ENCODE data around the gene PRKCZ.
A peak's percentile ranks its signal among the peaks of the same experiment; 100 is the strongest.

The PRKCZ gene

DNA sequence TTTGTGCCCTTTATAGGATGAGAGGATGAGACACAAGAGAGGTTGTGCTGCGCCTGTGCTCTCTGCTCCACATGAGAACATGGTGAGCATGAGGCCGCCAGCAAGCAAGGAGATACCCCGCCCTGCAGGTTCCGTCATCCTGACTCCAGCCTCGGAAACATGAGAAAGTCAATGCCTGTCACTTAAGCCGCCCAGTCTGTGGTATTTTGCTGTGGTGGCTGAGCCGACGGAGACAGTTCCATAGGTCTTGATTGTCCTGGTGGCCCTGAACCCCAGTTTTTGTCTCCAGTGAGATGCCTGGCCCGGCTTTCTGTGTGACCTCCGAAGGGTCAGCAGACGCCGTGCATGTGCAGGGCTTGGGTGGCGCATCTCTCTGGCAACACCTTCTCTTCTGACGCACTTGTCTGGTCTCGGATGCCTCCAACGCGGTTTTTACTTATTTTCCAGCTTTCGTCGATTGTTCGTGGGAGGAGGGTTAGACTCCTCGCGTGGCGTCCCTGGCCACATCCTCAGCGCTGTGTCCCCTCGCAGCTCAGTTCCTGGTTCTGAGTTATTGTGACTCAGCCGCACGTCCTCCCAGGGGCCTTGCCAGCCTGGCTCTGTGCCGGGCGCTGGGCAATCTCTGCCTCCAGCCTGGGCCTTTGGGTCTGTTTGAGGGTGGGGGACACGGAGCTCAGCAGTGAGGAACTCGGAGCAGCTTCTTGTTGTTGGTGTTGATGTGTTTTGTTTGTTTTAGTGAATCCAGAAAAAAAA, 74.4 kb downstream of the PRKCZ start:
- DNase-seq: no peak

GRCh38 chr1:2125350-2126211, 75.4 kb downstream of the PRKCZ start:
- no peak for DNase-seq

- DNase-seq: no peak
These were observed 76.3 kb downstream of the PRKCZ start for GRCh38 chr1:2126331-2127186.

DNA sequence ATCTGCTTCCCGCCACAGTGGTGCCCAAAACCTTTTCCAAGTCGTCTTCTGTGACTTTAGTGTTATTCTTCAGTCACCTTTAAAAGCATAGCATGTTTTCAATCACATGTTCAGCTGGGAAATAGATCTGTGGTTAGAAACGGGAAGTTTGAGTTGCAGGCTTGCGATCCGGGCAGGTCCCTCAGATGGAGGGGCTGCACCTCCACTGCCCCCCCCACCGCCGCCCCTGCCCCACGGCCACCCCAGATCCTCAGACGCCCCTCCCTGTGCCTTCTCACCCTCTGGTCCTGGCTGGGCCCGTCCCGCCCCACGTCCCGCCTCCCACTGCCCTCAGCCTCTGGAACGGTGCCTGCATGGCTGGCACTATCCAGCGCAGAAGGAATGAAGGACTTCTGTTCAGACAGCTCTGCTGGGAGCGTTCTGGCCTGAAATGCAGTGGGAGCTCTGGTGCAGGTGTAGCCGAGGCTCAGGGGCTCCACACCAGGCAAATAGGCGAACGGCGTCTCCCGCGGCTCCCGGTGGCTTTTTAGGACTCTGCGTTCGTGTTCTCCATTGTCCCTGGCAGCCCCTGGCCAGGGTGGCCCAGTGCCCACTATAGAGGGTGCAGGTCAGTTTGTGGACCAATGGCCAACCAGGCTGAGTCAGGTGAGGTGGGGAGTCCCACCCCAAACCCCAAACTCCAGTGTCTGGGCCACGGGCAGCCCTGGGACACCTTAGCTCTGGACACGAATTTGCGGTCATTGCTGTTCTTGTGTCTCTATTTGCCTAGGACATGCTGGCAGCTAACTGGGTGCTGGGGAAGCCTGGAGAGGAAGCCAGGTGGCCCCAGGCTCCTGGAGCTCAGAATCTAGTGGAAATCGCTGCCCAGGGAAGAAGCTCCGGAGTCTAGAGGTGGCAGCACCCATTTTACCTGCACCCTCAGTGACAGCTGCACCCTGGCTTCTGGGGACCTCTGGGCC, 77.3 kb downstream of the PRKCZ start:
- DNase-seq: peak; percentile 33

DNA sequence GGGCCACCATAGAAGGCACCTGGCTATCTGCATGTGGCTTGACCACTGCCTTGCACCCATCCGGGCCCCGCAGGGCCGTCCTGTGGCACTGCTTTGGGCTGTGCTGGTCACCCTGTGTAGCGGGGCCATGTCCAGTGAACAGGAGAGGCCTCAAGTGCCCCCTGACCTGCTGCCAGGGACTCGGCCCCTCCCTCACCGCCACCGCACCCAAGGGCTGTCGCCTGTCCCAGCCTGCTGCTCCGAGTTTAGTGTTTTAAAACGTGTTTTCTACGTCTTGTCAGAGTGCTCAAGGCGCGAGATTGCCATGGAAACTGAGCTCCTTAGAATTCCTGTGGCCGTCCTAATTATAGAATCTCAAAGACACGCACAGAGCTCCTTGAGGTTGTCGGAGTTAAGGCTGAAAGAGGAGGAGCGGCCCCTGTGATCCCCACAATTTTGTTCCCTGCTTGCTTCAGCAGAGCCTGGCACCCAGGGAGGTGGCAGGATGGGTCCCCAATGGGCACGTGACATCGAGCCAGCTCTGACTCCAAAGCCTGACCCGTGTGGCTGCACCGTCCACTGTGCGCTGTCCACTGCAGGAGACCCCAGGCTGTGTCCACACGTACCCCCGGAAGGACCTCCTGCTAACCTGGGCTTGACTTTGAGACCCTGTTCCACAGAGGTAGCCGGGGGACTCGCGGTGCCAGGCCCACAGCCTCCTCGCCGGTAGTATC, 78.1 kb downstream of the PRKCZ start:
- no peak for DNase-seq

DNA sequence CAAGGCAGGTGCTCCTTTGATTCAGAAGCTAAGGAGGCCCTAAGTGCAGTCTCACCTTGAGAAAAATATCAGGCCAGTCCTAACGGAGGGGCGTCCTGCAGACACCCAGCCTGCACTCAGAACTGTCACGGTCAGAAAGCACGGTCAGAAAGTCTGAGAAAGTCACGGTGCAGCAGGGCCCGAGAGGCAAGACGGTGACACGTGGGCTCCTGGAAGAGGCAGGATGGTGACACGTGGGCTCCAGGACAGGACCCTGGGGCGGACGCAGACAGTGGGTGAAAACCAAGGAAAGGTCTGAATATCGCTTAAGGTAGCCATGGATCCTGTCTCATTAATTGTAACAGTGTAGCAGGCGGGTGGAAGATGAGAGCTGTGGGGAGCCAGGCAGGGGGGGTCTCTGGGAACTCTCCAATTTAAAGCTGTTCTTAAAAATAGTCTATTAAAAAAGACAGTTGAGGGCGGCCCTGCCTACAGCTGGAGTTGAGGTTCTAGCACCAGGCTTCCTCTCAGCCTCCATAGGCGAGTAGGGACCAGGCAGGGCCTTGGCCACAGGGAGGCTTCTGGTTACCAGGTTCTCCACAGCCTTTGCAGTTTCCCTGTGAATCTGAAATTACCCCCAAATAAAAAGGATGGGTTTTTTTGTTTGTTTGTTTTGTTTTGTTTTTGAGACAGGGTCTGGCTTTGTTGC, 79.2 kb downstream of the PRKCZ start:
- DNase-seq: no peak

GRCh38 chr1:2130156-2130555, 79.9 kb downstream of the PRKCZ start:
- no peak for DNase-seq

- DNase-seq: no peak
These were observed 80.7 kb downstream of the PRKCZ start for GRCh38 chr1:2130871-2131289.

GRCh38 chr1:2132222-2133038, 82.2 kb downstream of the PRKCZ start:
- peak; percentile 46 for DNase-seq

GRCh38 chr1:2133039-2133878, 83.0 kb downstream of the PRKCZ start:
- DNase-seq: peak; percentile 99

DNA sequence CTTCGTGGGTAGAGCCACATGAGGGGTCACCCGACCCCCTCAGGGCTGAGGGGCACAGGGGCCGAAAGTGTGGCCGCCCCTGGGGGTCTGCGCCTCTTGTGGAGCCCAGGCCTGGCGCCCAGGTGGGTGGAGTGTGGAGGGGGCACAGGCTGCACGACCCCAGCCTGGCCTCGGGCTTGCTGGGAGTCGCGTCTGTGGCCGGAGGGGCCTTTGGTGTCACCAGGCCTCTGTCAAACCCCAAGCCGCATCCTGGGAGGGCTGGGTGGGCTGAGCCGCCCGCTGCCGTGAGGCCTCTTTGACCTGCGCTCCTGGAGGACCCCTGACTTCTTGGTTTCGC, 83.6 kb downstream of the PRKCZ start:
- no peak for DNase-seq

GRCh38 chr1:2134266-2134620, 84.0 kb downstream of the PRKCZ start:
- DNase-seq: no peak

DNA sequence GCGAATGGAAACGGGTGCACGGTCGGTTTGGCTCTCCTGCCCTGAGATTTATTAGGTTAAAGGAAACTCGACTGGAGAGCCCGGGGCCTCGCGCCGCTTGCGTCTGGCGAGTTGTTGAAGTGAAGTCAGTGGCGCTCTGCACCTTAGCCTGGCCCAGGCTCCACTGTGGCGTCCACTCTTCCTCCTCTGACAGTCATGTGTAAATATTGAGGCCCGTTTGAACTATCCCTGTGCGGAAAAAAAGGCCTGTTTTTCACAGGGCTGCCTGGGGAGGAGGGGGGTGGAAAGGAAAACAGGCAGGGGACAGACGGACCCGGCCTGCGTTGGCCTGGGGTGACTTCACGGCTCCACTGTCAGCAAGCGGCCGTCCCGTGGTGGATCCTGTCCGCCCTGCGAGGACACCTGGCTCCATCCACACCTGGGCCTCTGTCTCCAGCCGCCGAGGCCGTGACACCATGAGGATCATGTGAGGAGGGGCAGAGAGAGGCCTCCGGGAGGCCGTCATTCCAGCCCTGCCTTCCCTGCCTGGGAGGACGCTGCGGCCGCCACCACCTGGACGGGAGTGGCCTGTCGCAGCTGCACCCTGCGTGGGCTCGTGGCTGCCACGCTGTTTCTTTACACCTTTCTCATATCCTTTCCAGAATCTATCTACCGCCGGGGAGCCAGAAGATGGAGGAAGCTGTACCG, 84.6 kb downstream of the PRKCZ start:
- no peak for DNase-seq

DNA sequence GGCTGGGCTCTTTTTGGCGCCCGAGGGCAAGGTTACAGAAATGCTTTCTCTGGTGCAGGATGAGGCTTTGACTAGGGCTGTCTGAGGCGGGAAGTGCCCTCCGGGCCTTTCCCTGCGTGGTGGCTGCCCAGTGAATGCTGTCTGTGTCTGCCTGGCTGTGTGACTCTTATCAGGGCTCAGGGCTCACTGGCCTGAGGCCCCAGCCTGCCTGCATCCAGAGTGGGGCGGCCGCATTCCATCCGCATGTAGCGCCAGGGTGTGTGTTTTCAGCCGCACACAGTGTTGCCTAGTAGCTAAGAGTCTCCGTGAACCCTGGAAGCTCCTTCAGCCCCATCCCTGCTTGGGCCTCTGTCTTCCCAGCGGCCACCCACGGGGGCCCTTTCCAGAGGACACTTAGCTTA, 85.2 kb downstream of the PRKCZ start:
- no peak for DNase-seq

GRCh38 chr1:2135941-2136340, 85.7 kb downstream of the PRKCZ start:
- no peak for DNase-seq

GRCh38 chr1:2136386-2137235, 86.4 kb downstream of the PRKCZ start:
- DNase-seq: no peak

Measured in OCI-M1 (cell line).